GM12878 (cell line): ENCODE measurements around the gene PIP. TPM values are rescaled to one million over a fixed set of nuclear protein-coding genes. Genes with fewer than 3 reads are reported as not detected.

ENCODE experiments used
- ATAC-seq: fragments of 200-7000 bp; cut with Tn5 transposase; 3 replicates; pipeline ENCODE4 v1.9.1; 2020; ENCODE audit warnings: mild to moderate bottlenecking, moderate library complexity
- BruUV-seq: library from RNA; stranded (reverse); fragments of 400-500 nt; replicated peaks from 2 replicates; lab custom pipeline; 2021; lab: Mats Ljungman, UMichigan
- CTCF ChIA-PET: fragments of 300-600 bp; sonication (Branson Sonifier 250); formaldehyde crosslinking; extraction: SDS; loops from one replicate; lab custom pipeline; 2021; ENCODE audit warnings: inconsistent platforms; lab: Yijun Ruan, JAX
- POLR2A ChIA-PET: fragments of 350-600 bp; formaldehyde crosslinking; extraction: SDS; loops from one replicate; lab custom pipeline; 2021; ENCODE audit warnings: inconsistent platforms; lab: Charles Lee
- RAD21 ChIA-PET: fragments of 300-600 bp; sonication (Branson Sonifier 250); formaldehyde crosslinking; loops from one replicate; lab custom pipeline; 2023; ENCODE audit warnings: antibody characterized with exemption; ENCODE audit not compliant: unreplicated experiment; lab: Charles Lee
- SMC1A ChIA-PET: fragments of 300-600 bp; sonication (Branson Sonifier 250); formaldehyde crosslinking; loops from one replicate; lab custom pipeline; 2023; ENCODE audit not compliant: unreplicated experiment, uncharacterized antibody; lab: Charles Lee
- DNase-seq: peaks from one replicate; pipeline ENCODE4 v3.0.0-alpha.2; 2011; ENCODE audit warnings: low read depth, low spot score
- FAIRE-seq: peaks from 3 replicates; lab custom pipeline; 2011; peaks lifted over from hg19 to GRCh38; lab: Jason Lieb, UNC
- H2AFZ ChIP-seq: 2 replicates; pipeline ENCODE4 v1.6.0; 2011; ENCODE audit warnings: low read depth, low read length, control low read depth; ENCODE audit not compliant: control insufficient read depth
- H3K27ac ChIP-seq: 2 replicates; pipeline ENCODE4 v1.5.1; 2011; ENCODE audit warnings: control low read depth; ENCODE audit not compliant: control insufficient read depth, insufficient read depth
- H3K27me3 ChIP-seq, 2 experiments: replicated peaks in 1 of 2; 2 replicates each; pipeline versions ENCODE4 v1.6.0 to v1.6.1; 2011; ENCODE audit warnings: low read length in 1 of 2; ENCODE audit not compliant: control insufficient read depth in 2 of 2, insufficient read depth in 2 of 2
- H3K36me3 ChIP-seq, 2 experiments: 2 replicates each; pipeline ENCODE4 v1.5.1; 2011; ENCODE audit warnings: low read length in 1 of 2; ENCODE audit not compliant: control insufficient read depth in 2 of 2, insufficient read depth in 2 of 2
- H3K4me1 ChIP-seq: 2 replicates; pipeline ENCODE4 v1.6.1; 2011; ENCODE audit warnings: mild to moderate bottlenecking, low read length, moderate library complexity, mixed read lengths; ENCODE audit not compliant: control insufficient read depth, insufficient read depth
- H3K4me2 ChIP-seq: 2 replicates; pipeline ENCODE4 v1.6.0; 2011; ENCODE audit warnings: control low read depth; ENCODE audit not compliant: control insufficient read depth, insufficient read depth
- H3K4me3 ChIP-seq: fragments of 200-600 bp; sonication (generic); 2 replicates; pipeline ENCODE4 v1.5.1; 2016
- H3K79me2 ChIP-seq: 2 replicates; pipeline ENCODE4 v1.6.0; 2011; ENCODE audit warnings: low read length; ENCODE audit not compliant: control insufficient read depth, insufficient read depth
- H3K9ac ChIP-seq: 2 replicates; pipeline ENCODE4 v1.8.0; 2011; ENCODE audit warnings: low read length, control low read depth, mixed read lengths; ENCODE audit not compliant: control insufficient read depth, insufficient read depth
- H3K9me3 ChIP-seq: replicated peaks from 3 replicates; pipeline ENCODE4 v1.5.1; 2011; ENCODE audit warnings: mild to moderate bottlenecking, low read length; ENCODE audit not compliant: control insufficient read depth, insufficient read depth
- H4K20me1 ChIP-seq: 2 replicates; pipeline ENCODE4 v1.6.0; 2011; ENCODE audit not compliant: control insufficient read depth, insufficient read depth
- CBFB ChIP-seq: IDR thresholded peaks from 2 replicates; pipeline ENCODE4 v1.6.1; 2016; ENCODE audit warnings: antibody characterized with exemption, low read depth
- CHD1 ChIP-seq: IDR thresholded peaks from 2 replicates; pipeline ENCODE4 v1.6.1; 2012; ENCODE audit warnings: low read depth, low read length, improper control_type of control experiment
- HCFC1 ChIP-seq: fragments of 150-350 bp; IDR thresholded peaks from 2 replicates; pipeline ENCODE4 v1.6.1; 2014; ENCODE audit warnings: low read length
- MAX ChIP-seq: IDR thresholded peaks from 2 replicates; pipeline ENCODE4 v1.6.1; 2012; ENCODE audit warnings: low read depth, low read length, improper control_type of control experiment
- NFXL1 ChIP-seq: fragments of 450-650 bp; IDR thresholded peaks from 2 replicates; pipeline ENCODE4 v1.6.1; 2017; ENCODE audit warnings: antibody characterized with exemption, mild to moderate bottlenecking, borderline replicate concordance
- NR2F1 ChIP-seq: fragments of 450-650 bp; conservative IDR thresholded peaks from 2 replicates; pipeline ENCODE4 v1.6.1; 2017; ENCODE audit warnings: mild to moderate bottlenecking
- NRF1 ChIP-seq: conservative IDR thresholded peaks from 2 replicates; pipeline ENCODE4 v1.6.1; 2011; ENCODE audit warnings: mild to moderate bottlenecking, low read depth, low read length, improper control_type of control experiment
- PAX8 ChIP-seq: fragments of 450-650 bp; IDR thresholded peaks from 2 replicates; pipeline ENCODE4 v1.6.1; 2017; ENCODE audit warnings: mild to moderate bottlenecking, moderate library complexity
- SMAD1 ChIP-seq: fragments of 450-650 bp; IDR thresholded peaks from 2 replicates; pipeline ENCODE4 v1.6.1; 2018; ENCODE audit warnings: mild to moderate bottlenecking, low read depth; ENCODE audit not compliant: partially characterized antibody
- TCF12 ChIP-seq: IDR thresholded peaks from 2 replicates; pipeline ENCODE4 v1.6.1; 2011; ENCODE audit warnings: low read depth, mild to moderate bottlenecking, low read length
- ZNF592 ChIP-seq: fragments of 450-650 bp; IDR thresholded peaks from 2 replicates; pipeline ENCODE4 v1.6.1; 2017; ENCODE audit warnings: mild to moderate bottlenecking, moderate library complexity
- WGBS: methylation state at CpG from one replicate; pipeline ENCODE4 v1.1.6; 2016; ENCODE audit warnings: low lambda C conversion rate; ENCODE audit not compliant: insufficient replicate concordance, insufficient coverage; ENCODE audit errors: missing lambda C conversion rate; 5-methylcytosine and 5-hydroxymethylcytosine counted together
- in situ Hi-C: fragments of 300-500 bp; cut with MboI; formaldehyde crosslinking; loops from 9 replicates; pipeline ENCODE4 v1.14.3; 2018; ENCODE audit warnings: mixed read lengths
- intact Hi-C: fragments of 100-400 bp; cut with micrococcal nuclease; formaldehyde crosslinking; loops from one replicate; pipeline ENCODE4 v1.14.2; 2022; ENCODE audit not compliant: unreplicated experiment
- polyA plus RNA-seq, 11 experiments: library from polyadenylated mRNA; depleted of rRNA in 4 of 11; unstranded in 6 of 11; stranded (reverse) in 5 of 11; fragments of >200 nt; fragmentation: Nextera tagmentation in 4 of 11; fragmentation: Illumina TruSeq in 1 of 11; extraction: Ambion mirVana in 4 of 11; extraction: Trizol in 1 of 11; gene quantifications; 1 replicate in 1 of 11; 2 replicates in 10 of 11; pipeline versions ENCODE4 v1.2.1 to v1.2.3, GENCODE V29; 2011 to 2016; ENCODE audit warnings: inconsistent platforms in 2 of 11, missing spikeins in 2 of 11, low read depth in 1 of 11
- total RNA-seq, 4 experiments: library from RNA; depleted of rRNA in 3 of 4; stranded (reverse); fragments of >200 nt in 3 of 4; fragmentation: Illumina TruSeq in 1 of 4; extraction: Trizol in 1 of 4; gene quantifications; 2 replicates each; pipeline versions ENCODE4 v1.2.1 to v1.2.3, GENCODE V29; 2013 to 2021
- TF ChIP-seq, protein P1 (sequence below): fragments of 450-650 bp; formaldehyde crosslinking; IDR thresholded peaks from 2 replicates; pipeline ENCODE4 v1.4.0; 2022; ENCODE audit warnings: mild to moderate bottlenecking, moderate library complexity

Gene PIP
- total and polyA plus RNA-seq, 10 of the 15 experiments (the other 5 are each of a cell fraction or from before 2014, with no cell fraction given): not detected

DNA sequence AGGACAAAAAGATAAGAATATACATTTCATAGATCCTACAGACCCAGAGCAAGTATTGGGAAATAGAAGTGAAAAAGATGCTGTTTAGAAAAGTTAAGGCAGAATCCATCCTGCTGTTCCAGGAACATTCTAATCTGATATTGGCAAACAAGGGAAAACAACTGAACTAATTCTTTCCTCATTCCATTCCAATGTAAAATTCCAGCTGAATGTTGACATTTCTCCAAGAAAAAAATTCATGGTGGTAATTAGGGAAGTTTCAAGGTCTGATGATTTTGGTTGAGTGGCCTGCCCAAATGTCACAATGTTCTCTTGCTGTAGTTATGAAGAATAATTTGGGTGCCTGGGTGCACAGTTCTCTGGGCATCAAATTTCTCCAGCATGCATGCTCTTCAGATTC is 15.2 kb downstream of the PIP start:
- Histone ChIP-seq H3K4me1 (no peaks in the 10 kb centered on the region), H2AFZ (no peak overlapping the region), H3K27me3 (no peaks in the 10 kb centered on the region)
- SMC1A ChIA-PET: no interaction called here
- ATAC-seq: no peak
- intact Hi-C loops: loop anchor here (5.0 kb wide), 1 partner anchor 50 kb away; no protein-coding TSS in a partner anchor
- TF ChIP-seq NR2F1 (no peak), MAX (no peak), CHD1 (no peak), SMAD1 (no peak), PAX8 (no peak)
- TF ChIP-seq, all 136 proteins: peak for 0
- no peak for DNase-seq
- ChIA-PET RAD21 (no interaction called here), POLR2A (no interaction called here), CTCF (no interaction called here)
- no peak overlapping the region for H3K27ac ChIP-seq
- BruUV-seq: no TSS peak
- in situ Hi-C loops: no loop called here
- no peak overlapping the region for H3K4me3 ChIP-seq
- H3K9me3 ChIP-seq: no peaks in the 10 kb centered on the region
- no peak overlapping the region for H3K4me2 ChIP-seq
- no peaks in the 10 kb centered on the region for H4K20me1 ChIP-seq
- no peaks in the 10 kb centered on the region for H3K79me2 ChIP-seq
- FAIRE-seq: no peak
- no peaks in the 10 kb centered on the region for H3K36me3 ChIP-seq
- no peak overlapping the region for H3K9ac ChIP-seq

GRCh38 chr7:143148050-143148449 is 16.2 kb downstream of the PIP start:
- Histone ChIP-seq H3K4me2 (no peak overlapping the region), H3K36me3 (no peaks in the 10 kb centered on the region), H3K27me3 (no peaks in the 10 kb centered on the region), H3K9ac (no peak overlapping the region), H3K9me3 (no peaks in the 10 kb centered on the region), H4K20me1 (no peaks in the 10 kb centered on the region), H3K27ac (no peak overlapping the region), H3K4me1 (no peaks in the 10 kb centered on the region), H3K4me3 (no peak overlapping the region), H2AFZ (no peak overlapping the region), H3K79me2 (no peaks in the 10 kb centered on the region)
- ChIA-PET CTCF (no interaction called here), POLR2A (no interaction called here), RAD21 (no interaction called here), SMC1A (no interaction called here)
- intact Hi-C loops: loop anchor here (5.0 kb wide), 1 partner anchor 51 kb away; no protein-coding TSS in a partner anchor
- FAIRE-seq: no peak
- 18% methylated on average over 4 of the region's 4 CpGs for WGBS
- ATAC-seq: no peak
- in situ Hi-C loops: no loop called here
- DNase-seq: no peak
- BruUV-seq: no TSS peak
- TF ChIP-seq NFXL1 (no peak), ZNF592 (no peak), NRF1 (no peak), TCF12 (no peak), CBFB (no peak), HCFC1 (no peak)
- TF ChIP-seq, protein P1, sequence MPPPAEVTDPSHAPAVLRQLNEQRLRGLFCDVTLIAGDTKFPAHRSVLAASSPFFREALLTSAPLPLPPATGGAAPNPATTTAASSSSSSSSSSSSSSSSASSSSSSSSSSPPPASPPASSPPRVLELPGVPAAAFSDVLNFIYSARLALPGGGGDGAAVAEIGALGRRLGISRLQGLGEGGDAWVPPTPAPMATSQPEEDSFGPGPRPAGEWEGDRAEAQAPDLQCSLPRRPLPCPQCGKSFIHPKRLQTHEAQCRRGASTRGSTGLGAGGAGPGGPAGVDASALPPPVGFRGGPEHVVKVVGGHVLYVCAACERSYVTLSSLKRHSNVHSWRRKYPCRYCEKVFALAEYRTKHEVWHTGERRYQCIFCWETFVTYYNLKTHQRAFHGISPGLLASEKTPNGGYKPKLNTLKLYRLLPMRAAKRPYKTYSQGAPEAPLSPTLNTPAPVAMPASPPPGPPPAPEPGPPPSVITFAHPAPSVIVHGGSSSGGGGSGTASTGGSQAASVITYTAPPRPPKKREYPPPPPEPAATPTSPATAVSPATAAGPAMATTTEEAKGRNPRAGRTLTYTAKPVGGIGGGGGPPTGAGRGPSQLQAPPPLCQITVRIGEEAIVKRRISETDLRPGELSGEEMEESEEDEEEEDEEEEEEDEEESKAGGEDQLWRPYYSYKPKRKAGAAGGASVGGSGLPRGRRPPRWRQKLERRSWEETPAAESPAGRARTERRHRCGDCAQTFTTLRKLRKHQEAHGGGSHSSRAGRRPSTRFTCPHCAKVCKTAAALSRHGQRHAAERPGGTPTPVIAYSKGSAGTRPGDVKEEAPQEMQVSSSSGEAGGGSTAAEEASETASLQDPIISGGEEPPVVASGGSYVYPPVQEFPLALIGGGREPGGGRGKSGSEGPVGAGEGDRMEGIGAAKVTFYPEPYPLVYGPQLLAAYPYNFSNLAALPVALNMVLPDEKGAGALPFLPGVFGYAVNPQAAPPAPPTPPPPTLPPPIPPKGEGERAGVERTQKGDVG (CRISPR knock-in tag): no peak
